HCT116 (cell line): ENCODE results near the gene KLHL25. TPM values are rescaled to one million over a fixed set of nuclear protein-coding genes. Genes with fewer than 3 reads are reported as not detected.

Experiments
- ATAC-seq: fragments of 200-7000 bp; cut with Tn5 transposase; 2 replicates; pipeline ENCODE4 v1.9.1; 2020; ENCODE audit warnings: mild to moderate bottlenecking, moderate library complexity
- BruUV-seq: library from RNA; stranded (reverse); fragments of 400-500 nt; replicated peaks from 2 replicates; lab custom pipeline; 2021; lab: Mats Ljungman, UMichigan
- CTCF ChIA-PET: fragments of 300-600 bp; sonication (Branson Sonifier 250); formaldehyde crosslinking; loops from one replicate; lab custom pipeline; 2021; ENCODE audit warnings: antibody characterized with exemption; lab: Charles Lee
- POLR2A ChIA-PET: fragments of 300-600, 350-600 bp; sonication (Branson Sonifier 250); formaldehyde crosslinking; loops from one replicate; lab custom pipeline; 2021; ENCODE audit warnings: antibody characterized with exemption; lab: Charles Lee
- RAD21 ChIA-PET, 2 experiments: fragments of 300-600 bp; sonication (Branson Sonifier 250); formaldehyde crosslinking; loops; one replicate each; lab custom pipeline; 2023; ENCODE audit warnings: low total read pairs in 2 of 2; ENCODE audit not compliant: uncharacterized antibody in 2 of 2, unreplicated experiment in 2 of 2, low non-redundant PET in 1 of 2; lab: Charles Lee
- DNase-seq: peaks from one replicate; pipeline ENCODE4 v3.0.0-alpha.2; 2010; ENCODE audit warnings: low read depth, low spot score
- H2AFZ ChIP-seq: fragments of 200-600 bp; shearing (Covaris generic), sonication (generic); 2 replicates; pipeline ENCODE4 v1.6.1; 2017; ENCODE audit warnings: low read depth, mixed run types, mixed read lengths, antibody characterized with exemption, low read length; ENCODE audit not compliant: poor library complexity, severe bottlenecking
- H3K27ac ChIP-seq: 2 replicates; pipeline ENCODE4 v1.5.1; 2012; ENCODE audit warnings: low read depth, low read length
- H3K27me3 ChIP-seq: fragments of 200-600 bp; sonication (generic); 2 replicates; pipeline ENCODE4 v1.6.1; 2016; ENCODE audit warnings: mixed run types, low read length, mixed read lengths; ENCODE audit not compliant: insufficient read depth
- H3K36me3 ChIP-seq, 2 experiments: fragments of 200-500 bp in 1 of 2; fragments of 200-600 bp in 1 of 2; sonication (Bioruptor generic) in 1 of 2; sonication (generic) in 1 of 2; 2 replicates each; pipeline versions ENCODE4 v1.5.1 to v1.6.1; 2014 to 2016; ENCODE audit warnings: low read length in 2 of 2, inconsistent platforms in 1 of 2, mixed read lengths in 1 of 2, mixed run types in 1 of 2; ENCODE audit not compliant: insufficient read depth in 2 of 2, control insufficient read depth in 1 of 2
- H3K4me1 ChIP-seq, 2 experiments: fragments of 200-600 bp in 1 of 2; sonication (generic) in 1 of 2; 2 replicates each; pipeline versions ENCODE4 v1.5.1 to v1.6.1; 2012 to 2017; ENCODE audit warnings: low read length in 2 of 2, inconsistent platforms in 1 of 2, mild to moderate bottlenecking in 1 of 2, mixed read lengths in 1 of 2, mixed run types in 1 of 2, moderate library complexity in 1 of 2; ENCODE audit not compliant: insufficient read depth in 2 of 2, control insufficient read depth in 1 of 2
- H3K4me2 ChIP-seq: fragments of 200-600 bp; sonication (generic); 2 replicates; pipeline ENCODE4 v1.6.1; 2017; ENCODE audit warnings: mixed run types, low read length, mixed read lengths
- H3K4me3 ChIP-seq, 2 experiments: fragments of 200-600 bp in 1 of 2; sonication (generic) in 1 of 2; replicated peaks in 1 of 2; 2 replicates each; pipeline ENCODE4 v1.5.1; 2011 to 2016; ENCODE audit warnings: low read length in 2 of 2, control low read depth in 1 of 2, low read depth in 1 of 2, mild to moderate bottlenecking in 1 of 2, mixed read lengths in 1 of 2, mixed run types in 1 of 2
- H3K79me2 ChIP-seq: fragments of 200-600 bp; sonication (generic); 2 replicates; pipeline ENCODE4 v1.6.1; 2017; ENCODE audit warnings: mild to moderate bottlenecking, mixed run types, low read length, moderate library complexity, mixed read lengths; ENCODE audit not compliant: insufficient read depth
- H3K9ac ChIP-seq: fragments of 200-600 bp; sonication (generic); 2 replicates; pipeline ENCODE4 v1.6.1; 2016; ENCODE audit warnings: low read length, mixed read lengths
- H3K9me2 ChIP-seq: fragments of 200-600 bp; sonication (generic), shearing (Covaris generic); 2 replicates; pipeline ENCODE4 v1.6.1; 2017; ENCODE audit warnings: mixed run types, mild to moderate bottlenecking, moderate library complexity; ENCODE audit not compliant: insufficient read depth
- H3K9me3 ChIP-seq, 2 experiments: fragments of 200-500 bp in 1 of 2; fragments of 200-600 bp in 1 of 2; sonication (Bioruptor generic) in 1 of 2; sonication (generic) in 1 of 2; 2 replicates each; pipeline ENCODE4 v1.6.1; 2014 to 2017; ENCODE audit warnings: low read length in 2 of 2, mixed read lengths in 2 of 2, inconsistent platforms in 1 of 2, low read depth in 1 of 2, mild to moderate bottlenecking in 1 of 2, mixed run types in 1 of 2, moderate library complexity in 1 of 2; ENCODE audit not compliant: control insufficient read depth in 1 of 2, insufficient read depth in 1 of 2
- H4K20me1 ChIP-seq: fragments of 200-600 bp; sonication (generic), shearing (Covaris generic); 2 replicates; pipeline ENCODE4 v1.6.1; 2017; ENCODE audit warnings: mixed run types, mild to moderate bottlenecking, moderate library complexity; ENCODE audit not compliant: insufficient read depth
- CTCF ChIP-seq, 3 experiments: fragments of 200-600 bp in 1 of 3; sonication (generic) in 1 of 3; IDR thresholded peaks in 2 of 3; conservative IDR thresholded peaks in 1 of 3; 2 replicates each; pipeline ENCODE4 v1.5.1; 2012 to 2017; ENCODE audit warnings: low read depth in 2 of 3, low read length in 2 of 3, antibody characterized with exemption in 1 of 3, borderline replicate concordance in 1 of 3, control low read depth in 1 of 3, mild to moderate bottlenecking in 1 of 3, mixed read lengths in 1 of 3, mixed run types in 1 of 3, moderate library complexity in 1 of 3; ENCODE audit not compliant: insufficient read depth in 1 of 3
- EGR1 ChIP-seq: IDR thresholded peaks from 2 replicates; pipeline ENCODE4 v1.6.1; 2012; ENCODE audit warnings: low read depth
- ELF1 ChIP-seq: IDR thresholded peaks from 2 replicates; pipeline ENCODE4 v1.6.1; 2012; ENCODE audit warnings: low read depth, borderline replicate concordance
- EZH2phosphoT487 ChIP-seq: fragments of 200-600 bp; IDR thresholded peaks from 2 replicates; pipeline ENCODE4 v1.6.1; 2018; ENCODE audit warnings: antibody characterized with exemption, borderline replicate concordance
- POLR2A ChIP-seq: IDR thresholded peaks from 2 replicates; pipeline ENCODE4 v1.7.0; 2011; ENCODE audit warnings: borderline replicate concordance; ENCODE audit not compliant: insufficient read depth, insufficient read length; ENCODE audit errors: extremely low read depth
- RAD21 ChIP-seq: IDR thresholded peaks from 2 replicates; pipeline ENCODE4 v1.6.1; 2012; ENCODE audit warnings: low read depth, mild to moderate bottlenecking
- REST ChIP-seq: IDR thresholded peaks from 2 replicates; pipeline ENCODE4 v1.6.1; 2012; ENCODE audit warnings: low read depth
- SIN3A ChIP-seq: IDR thresholded peaks from 2 replicates; pipeline ENCODE4 v1.6.1; 2012; ENCODE audit warnings: low read depth
- SRF ChIP-seq: IDR thresholded peaks from 2 replicates; pipeline ENCODE4 v1.6.1; 2012; ENCODE audit warnings: low read depth
- TCF7L2 ChIP-seq: IDR thresholded peaks from 2 replicates; pipeline ENCODE4 v1.7.0; 2011; ENCODE audit warnings: borderline replicate concordance, inconsistent platforms; ENCODE audit not compliant: insufficient read depth, insufficient read length; ENCODE audit errors: extremely low read depth
- ZBTB33 ChIP-seq: IDR thresholded peaks from 2 replicates; pipeline ENCODE4 v1.6.1; 2011; ENCODE audit warnings: mild to moderate bottlenecking, low read length, moderate library complexity; ENCODE audit not compliant: insufficient replicate concordance; ENCODE audit errors: extremely low read depth
- ZNF274 ChIP-seq: fragments of 200-500 bp; sonication (Bioruptor generic); IDR thresholded peaks from 2 replicates; pipeline ENCODE4 v1.6.1; 2014; ENCODE audit warnings: mild to moderate bottlenecking, low read depth, low read length, inconsistent platforms
- intact Hi-C: fragments of 100-400 bp; cut with micrococcal nuclease; formaldehyde crosslinking; loops from 2 replicates; pipeline ENCODE4 v1.10.0; 2022
- total RNA-seq: library from RNA; stranded (reverse); gene quantifications from one replicate; pipeline ENCODE4 v1.2.1, GENCODE V29; 2021; ENCODE audit not compliant: unreplicated experiment

The KLHL25 gene
- total RNA-seq, 1 experiment from 2014 or later: 5.3 TPM

- ChIA-PET CTCF (interaction anchor here (1.7 kb wide), 1 partner anchor 10 kb away, joined by 5 read pairs; no protein-coding TSS in a partner anchor), RAD21 (no interaction called here), POLR2A (no interaction called here)
- H3K27me3 ChIP-seq: no peaks in the 10 kb centered on the region
- ATAC-seq (no peak), DNase-seq (no peak)
- H3K9me3 ChIP-seq: no peaks in the 10 kb centered on the region
- no TSS peak for BruUV-seq
- H4K20me1 ChIP-seq: no peaks in the 10 kb centered on the region
- peaks cover 31 to 44% of the 10 kb centered on the region in 2 experiments for H3K4me1 ChIP-seq
- no peaks in the 10 kb centered on the region for H3K36me3 ChIP-seq
- peak overlapping the region; percentile 69 to 85 for H3K4me3 ChIP-seq
- intact Hi-C loops: no loop called here
- H3K27ac ChIP-seq: no peak overlapping the region
- no peaks in the 10 kb centered on the region for H3K9me2 ChIP-seq
- TF ChIP-seq POLR2A: no peak
- no peak for TF ChIP-seq SRF
- no peak for TF ChIP-seq EGR1
- no peak for TF ChIP-seq SIN3A
- no peak for TF ChIP-seq ELF1
- no peak for TF ChIP-seq ZBTB33
- TF ChIP-seq ZNF274: no peak
- TF ChIP-seq TCF7L2: no peak
- no peak for TF ChIP-seq REST
- TF ChIP-seq RAD21: no peak
- TF ChIP-seq EZH2phosphoT487: no peak
- TF ChIP-seq CTCF (IDR thresholded peaks at IDR 0.05 in 2 of 3, conservative IDR thresholded peaks at IDR 0.05 in 1 of 3; ENCODE audit: borderline replicate concordance in 1 of 3, insufficient read depth in 1 of 3, low read depth in 2 of 3, low read length in 2 of 3): no peak
- H3K9ac ChIP-seq: peak overlapping the region; percentile 79; the same call in 1 of the 2 replicates
- H3K4me2 ChIP-seq: peak overlapping the region; percentile 94
- H3K79me2 ChIP-seq: peaks cover 27% of the 10 kb centered on the region
- no peak overlapping the region for H2AFZ ChIP-seq
Observed at GRCh38 chr15:85792912-85793590, 1.7 kb downstream of the KLHL25 start.
